ENCODE data around the gene ADA. TPM values are rescaled to one million over a fixed set of nuclear protein-coding genes. Genes with fewer than 3 reads are reported as not detected.
A peak's percentile ranks its signal among the peaks of the same experiment; 100 is the strongest.

Gene ADA
- total and polyA plus RNA-seq, 2 of the 13 experiments (the other 11 are each of a cell fraction or from before 2014, with no cell fraction given), result 2.5 to 11.3 TPM

DNA sequence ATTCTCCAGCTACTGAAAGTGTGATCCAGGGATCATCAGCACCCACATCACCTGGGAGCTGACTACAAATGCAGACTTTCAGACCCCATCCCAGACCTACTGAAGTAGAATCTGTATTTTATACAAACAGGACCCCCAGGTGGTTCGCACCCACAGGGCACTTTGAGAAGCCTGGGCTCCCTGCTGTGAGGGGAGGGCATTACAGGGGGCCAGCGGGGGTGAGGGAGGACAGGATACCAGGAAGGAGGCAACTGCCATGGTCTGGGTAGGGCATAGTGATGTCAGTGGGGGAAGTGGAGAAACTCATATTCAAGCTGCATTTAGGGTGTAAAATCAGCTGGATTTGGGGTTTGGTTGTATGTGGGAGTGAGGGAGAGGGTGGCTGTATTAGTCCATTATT lies 2.0 kb upstream of the ADA start:
- Histone ChIP-seq H3K27me3 (ENCODE audit: control insufficient read depth in 1 of 2, insufficient read depth in 2 of 2, low read length in 2 of 2) (peaks cover 5 to 41% of the 10 kb centered on the region in 2 experiments; a peak in 3 of 5 replicates), H3K79me2 (ENCODE audit: insufficient read depth, low read length) (no peaks in the 10 kb centered on the region), H3K4me1 (ENCODE audit: insufficient read depth, low read length) (peaks cover 17% of the 10 kb centered on the region), H3K4me3 (replicated peaks in 1 of 3; ENCODE audit: insufficient read depth in 1 of 3, low read depth in 2 of 3, low read length in 3 of 3) (no peak overlapping the region), H2AFZ (ENCODE audit: low read length) (no peak overlapping the region), H3K4me2 (ENCODE audit: low read depth, low read length) (no peak overlapping the region), H4K20me1 (ENCODE audit: insufficient read depth, low read length) (no peaks in the 10 kb centered on the region), H3K36me3 (replicated peaks in 1 of 2; ENCODE audit: control insufficient read depth in 1 of 2, insufficient read depth in 2 of 2, low read length in 2 of 2) (no peaks in the 10 kb centered on the region), H3K9ac (ENCODE audit: insufficient read depth, low read depth, low read length) (no peak overlapping the region), H3K9me3 (ENCODE audit: low read length) (no peaks in the 10 kb centered on the region), H3K27ac (ENCODE audit: extremely low read length, insufficient read depth, low read length) (no peak overlapping the region)
- WGBS (ENCODE audit: low lambda C conversion rate), result 72% methylated on average over 2 of the region's 2 CpGs
- TF ChIP-seq ZNF766 (CRISPR knock-in tag; IDR thresholded peaks at IDR 0.05; ENCODE audit: borderline replicate concordance) (no peak), JUNB (CRISPR knock-in tag; IDR thresholded peaks at IDR 0.05; ENCODE audit: borderline replicate concordance) (0 out of 2 replicates have a peak, but pooled peaks have one; percentile 23), ZBED4 (CRISPR knock-in tag; IDR thresholded peaks at IDR 0.05; ENCODE audit: borderline replicate concordance) (no peak), RAD21 (CRISPR knock-in tag; IDR thresholded peaks at IDR 0.05) (no peak)
- intact Hi-C loops (cut with micrococcal nuclease; ENCODE audit: unreplicated experiment) (no loop called here), in situ Hi-C loops (cut with HindIII; ENCODE audit: extremely low pct_ligation_motif_present, low pct_unique_long_range_greater_than_20kb) (no loop called here)
- DNase-seq (ENCODE audit: low spot score) (no peak), ATAC-seq (no peak), FAIRE-seq (no peak)
- ChIA-PET CTCF (ENCODE audit: low intra/inter-chr PET ratio, low total read pairs) (no interaction called here), POLR2A (no interaction called here)
- no TSS peak for BruUV-seq (replicated peaks)

DNA sequence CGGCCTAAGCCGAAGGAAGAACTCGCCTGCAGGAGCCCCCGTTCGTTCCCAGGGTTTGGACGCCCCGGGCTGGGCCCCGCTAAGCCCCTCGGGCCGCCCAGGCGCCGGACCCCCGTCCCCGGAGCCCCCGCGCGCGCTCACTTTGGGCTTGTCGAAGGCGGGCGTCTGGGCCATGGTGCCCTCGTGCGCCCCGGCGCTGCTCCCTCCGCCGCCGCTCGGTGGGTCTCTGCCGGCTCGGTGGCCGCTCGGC lies 140 bp downstream of the ADA start:
- H4K20me1 ChIP-seq (ENCODE audit: insufficient read depth, low read length), result no peaks in the 10 kb centered on the region
- in situ Hi-C loops (cut with HindIII; ENCODE audit: extremely low pct_ligation_motif_present, low pct_unique_long_range_greater_than_20kb) (no loop called here), intact Hi-C loops (cut with micrococcal nuclease; ENCODE audit: unreplicated experiment) (no loop called here)
- BruUV-seq (replicated peaks), result no TSS peak
- H3K79me2 ChIP-seq (ENCODE audit: insufficient read depth, low read length), result no peaks in the 10 kb centered on the region
- ChIA-PET CTCF (ENCODE audit: low intra/inter-chr PET ratio, low total read pairs) (no interaction called here), POLR2A (interaction anchor here (1.2 kb wide), 2 partner anchors 9 to 176 kb away, joined by 4 to 8 read pairs; partner anchors contain the start of gene TTPAL)
- FAIRE-seq, result no peak
- no peak for ATAC-seq
- peak overlapping the region; percentile 98 for H3K4me2 ChIP-seq (ENCODE audit: low read depth, low read length)
- WGBS (ENCODE audit: low lambda C conversion rate), result 2% methylated on average over 11 of the region's 33 CpGs
- no peaks in the 10 kb centered on the region for H3K9me3 ChIP-seq (ENCODE audit: low read length)
- DNase-seq (ENCODE audit: low spot score), result no peak
- H3K27me3 ChIP-seq (ENCODE audit: control insufficient read depth in 1 of 2, insufficient read depth in 2 of 2, low read length in 2 of 2), result peaks cover 5 to 34% of the 10 kb centered on the region in 2 experiments; a peak in 3 of 5 replicates
- no peaks in the 10 kb centered on the region for H3K36me3 ChIP-seq (replicated peaks in 1 of 2; ENCODE audit: control insufficient read depth in 1 of 2, insufficient read depth in 2 of 2, low read length in 2 of 2)
- H3K4me3 ChIP-seq (replicated peaks in 1 of 3; ENCODE audit: insufficient read depth in 1 of 3, low read depth in 2 of 3, low read length in 3 of 3), result peak overlapping the region; percentile 69 to 78 (median 71); a peak in 5 of 6 replicates
- H3K9ac ChIP-seq (ENCODE audit: insufficient read depth, low read depth, low read length), result peak overlapping the region; percentile 59; the same call in 1 of the 2 replicates
- no peak overlapping the region for H3K27ac ChIP-seq (ENCODE audit: extremely low read length, insufficient read depth, low read length)
- no peak overlapping the region for H2AFZ ChIP-seq (ENCODE audit: low read length)
- peaks cover 17% of the 10 kb centered on the region for H3K4me1 ChIP-seq (ENCODE audit: insufficient read depth, low read length)
- no peak for TF ChIP-seq RFXAP (CRISPR knock-in tag; IDR thresholded peaks at IDR 0.05; ENCODE audit: borderline replicate concordance)
- no peak for TF ChIP-seq KDM3A (CRISPR knock-in tag; IDR thresholded peaks at IDR 0.05; ENCODE audit: low read depth)
- TF ChIP-seq, protein P1, sequence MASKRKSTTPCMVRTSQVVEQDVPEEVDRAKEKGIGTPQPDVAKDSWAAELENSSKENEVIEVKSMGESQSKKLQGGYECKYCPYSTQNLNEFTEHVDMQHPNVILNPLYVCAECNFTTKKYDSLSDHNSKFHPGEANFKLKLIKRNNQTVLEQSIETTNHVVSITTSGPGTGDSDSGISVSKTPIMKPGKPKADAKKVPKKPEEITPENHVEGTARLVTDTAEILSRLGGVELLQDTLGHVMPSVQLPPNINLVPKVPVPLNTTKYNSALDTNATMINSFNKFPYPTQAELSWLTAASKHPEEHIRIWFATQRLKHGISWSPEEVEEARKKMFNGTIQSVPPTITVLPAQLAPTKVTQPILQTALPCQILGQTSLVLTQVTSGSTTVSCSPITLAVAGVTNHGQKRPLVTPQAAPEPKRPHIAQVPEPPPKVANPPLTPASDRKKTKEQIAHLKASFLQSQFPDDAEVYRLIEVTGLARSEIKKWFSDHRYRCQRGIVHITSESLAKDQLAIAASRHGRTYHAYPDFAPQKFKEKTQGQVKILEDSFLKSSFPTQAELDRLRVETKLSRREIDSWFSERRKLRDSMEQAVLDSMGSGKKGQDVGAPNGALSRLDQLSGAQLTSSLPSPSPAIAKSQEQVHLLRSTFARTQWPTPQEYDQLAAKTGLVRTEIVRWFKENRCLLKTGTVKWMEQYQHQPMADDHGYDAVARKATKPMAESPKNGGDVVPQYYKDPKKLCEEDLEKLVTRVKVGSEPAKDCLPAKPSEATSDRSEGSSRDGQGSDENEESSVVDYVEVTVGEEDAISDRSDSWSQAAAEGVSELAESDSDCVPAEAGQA (IDR thresholded peaks at IDR 0.05; ENCODE audit: low read depth), result no peak
- TF ChIP-seq, protein P1 (CRISPR knock-in tag; IDR thresholded peaks at IDR 0.05; ENCODE audit: borderline replicate concordance), result no peak
- TF ChIP-seq ZNF616 (CRISPR knock-in tag; IDR thresholded peaks at IDR 0.05; ENCODE audit: low read depth), result no peak
- no peak for TF ChIP-seq ONECUT2 (CRISPR knock-in tag; IDR thresholded peaks at IDR 0.05)

Measured in HepG2 (cell line).